Neural cell (in vitro differentiated cells): Measurements from ENCODE around the gene FRS3.

Experiments
- EP300 ChIP-seq: fragments of 450-650 bp; conservative IDR thresholded peaks from 2 replicates; pipeline ENCODE4 v1.6.1; 2014; ENCODE audit warnings: antibody characterized with exemption, mild to moderate bottlenecking, moderate library complexity; ENCODE audit not compliant: poor library complexity, severe bottlenecking
- EZH2 ChIP-seq: fragments of 200-600, 300-800 bp; shearing (Covaris generic), sonication (generic); IDR thresholded peaks from 2 replicates; pipeline ENCODE4 v1.6.1; 2014; ENCODE audit warnings: antibody characterized with exemption, low read length, borderline replicate concordance, mild to moderate bottlenecking; ENCODE audit not compliant: insufficient read depth, poor library complexity, severe bottlenecking
- TF ChIP-seq, protein P1 (sequence below): fragments of 450-650 bp; IDR thresholded peaks from 2 replicates; pipeline ENCODE4 v1.5.1; 2014; ENCODE audit warnings: antibody characterized with exemption, mild to moderate bottlenecking, moderate library complexity; ENCODE audit not compliant: poor library complexity, severe bottlenecking

DNA sequence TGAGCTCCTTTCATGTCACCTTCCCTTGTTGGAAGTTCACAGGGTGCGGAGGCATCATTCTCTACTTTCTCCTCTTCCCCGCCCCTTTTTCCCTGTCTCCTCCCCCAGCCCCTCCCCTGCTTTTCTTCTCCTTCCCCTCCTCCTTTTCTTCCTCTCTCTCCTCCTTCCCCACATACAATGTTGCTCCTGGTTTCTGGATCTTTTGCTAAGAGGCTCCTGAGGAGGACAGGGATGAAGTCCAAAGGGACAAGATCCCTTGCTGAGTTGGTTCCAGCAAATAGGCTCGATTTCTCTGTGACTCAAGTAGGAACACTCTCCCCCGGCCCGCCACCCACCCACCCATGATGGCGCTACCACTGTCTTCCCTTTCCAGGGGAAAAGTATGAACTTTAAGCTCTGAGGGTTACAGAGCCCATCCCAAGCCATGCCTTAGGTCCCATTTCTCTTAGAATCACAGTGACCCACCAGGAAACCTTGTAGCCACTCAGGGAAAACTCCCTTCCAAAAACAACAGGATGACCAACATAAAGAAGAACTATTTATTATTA, 43.4 kb downstream of the FRS3 start:
- TF ChIP-seq, protein P1, sequence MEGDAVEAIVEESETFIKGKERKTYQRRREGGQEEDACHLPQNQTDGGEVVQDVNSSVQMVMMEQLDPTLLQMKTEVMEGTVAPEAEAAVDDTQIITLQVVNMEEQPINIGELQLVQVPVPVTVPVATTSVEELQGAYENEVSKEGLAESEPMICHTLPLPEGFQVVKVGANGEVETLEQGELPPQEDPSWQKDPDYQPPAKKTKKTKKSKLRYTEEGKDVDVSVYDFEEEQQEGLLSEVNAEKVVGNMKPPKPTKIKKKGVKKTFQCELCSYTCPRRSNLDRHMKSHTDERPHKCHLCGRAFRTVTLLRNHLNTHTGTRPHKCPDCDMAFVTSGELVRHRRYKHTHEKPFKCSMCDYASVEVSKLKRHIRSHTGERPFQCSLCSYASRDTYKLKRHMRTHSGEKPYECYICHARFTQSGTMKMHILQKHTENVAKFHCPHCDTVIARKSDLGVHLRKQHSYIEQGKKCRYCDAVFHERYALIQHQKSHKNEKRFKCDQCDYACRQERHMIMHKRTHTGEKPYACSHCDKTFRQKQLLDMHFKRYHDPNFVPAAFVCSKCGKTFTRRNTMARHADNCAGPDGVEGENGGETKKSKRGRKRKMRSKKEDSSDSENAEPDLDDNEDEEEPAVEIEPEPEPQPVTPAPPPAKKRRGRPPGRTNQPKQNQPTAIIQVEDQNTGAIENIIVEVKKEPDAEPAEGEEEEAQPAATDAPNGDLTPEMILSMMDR = no peak
- TF ChIP-seq EP300 (no peak), EZH2 (no peak)
